Measurements from ENCODE around the gene ANKRD18A.

The ANKRD18A gene

DNA sequence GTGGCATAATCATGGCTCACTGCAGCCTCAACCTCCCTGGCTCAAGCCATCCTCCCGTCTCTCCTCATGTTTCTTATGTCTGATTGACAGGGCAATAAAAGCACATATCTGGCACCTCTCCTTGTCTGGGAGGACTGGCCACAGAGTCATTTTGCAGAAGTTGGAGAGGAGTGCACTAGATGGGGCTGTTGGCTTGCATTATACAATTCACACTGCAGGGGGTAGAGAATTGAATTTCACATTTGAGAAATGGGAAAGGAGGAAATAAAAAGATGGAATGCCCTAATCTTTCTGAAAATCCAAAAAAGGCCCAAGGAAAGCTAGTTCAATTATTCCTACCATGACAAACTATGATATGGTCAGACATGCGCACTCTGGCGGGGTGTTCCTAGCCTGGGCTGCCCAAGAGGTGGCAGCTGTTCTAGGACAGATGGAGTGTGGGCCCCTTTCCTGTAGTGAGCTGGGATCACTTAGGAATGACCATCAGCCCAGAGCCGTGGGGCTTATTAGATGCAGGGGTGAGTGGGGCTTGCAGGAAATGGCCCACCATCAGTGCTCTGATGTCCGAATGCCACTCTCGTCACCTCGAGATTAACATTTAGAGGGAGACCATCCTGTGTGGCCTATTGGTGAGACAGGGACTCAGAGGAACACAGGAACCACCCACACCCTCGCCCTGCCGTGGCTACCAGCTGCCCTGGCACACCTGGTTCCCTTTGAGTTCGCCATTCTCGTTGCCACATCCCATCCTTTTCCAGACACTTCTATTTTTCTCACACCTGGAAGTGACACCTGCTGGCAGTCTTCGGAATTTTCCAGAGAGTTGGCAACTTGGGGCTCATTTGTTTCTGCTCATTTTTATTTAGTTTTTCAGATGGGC lies 21.8 kb upstream of the ANKRD18A start (continued):
- TF ChIP-seq PRDM10 (tag by site-specific recombination; IDR thresholded peaks at IDR 0.05) (peak; percentile 66), ZNF626 (tag by site-specific recombination; IDR thresholded peaks at IDR 0.05) (no peak), ZNF660 (tag by site-specific recombination; IDR thresholded peaks at IDR 0.05) (no peak), ZNF274 (IDR thresholded peaks at IDR 0.05; ENCODE audit: low read length) (no peak), ZNF274 (tag by site-specific recombination; IDR thresholded peaks at IDR 0.05; ENCODE audit: borderline replicate concordance) (no peak), ZNF600 (tag by site-specific recombination; IDR thresholded peaks at IDR 0.05) (no peak), OVOL3 (tag by site-specific recombination; IDR thresholded peaks at IDR 0.05) (no peak), MEIS1 (CRISPR knock-in tag; IDR thresholded peaks at IDR 0.05; ENCODE audit: borderline replicate concordance) (peak; percentile 65; the same call in 1 of the 2 replicates), ZFP69B (tag by site-specific recombination; IDR thresholded peaks at IDR 0.05) (no peak), SALL2 (tag by site-specific recombination; IDR thresholded peaks at IDR 0.05; ENCODE audit: borderline replicate concordance) (no peak), ZNF768 (tag by site-specific recombination; IDR thresholded peaks at IDR 0.05) (no peak), ZNF513 (tag by site-specific recombination; IDR thresholded peaks at IDR 0.05) (no peak), WT1 (tag by site-specific recombination; IDR thresholded peaks at IDR 0.05) (peak; percentile 50; the same call in 1 of the 2 replicates), ZBTB17 (tag by site-specific recombination; IDR thresholded peaks at IDR 0.05) (0 out of 2 replicates have a peak, but pooled peaks have one; percentile 13), ZNF366 (tag by site-specific recombination; conservative IDR thresholded peaks at IDR 0.05) (peak; percentile 66)

DNA sequence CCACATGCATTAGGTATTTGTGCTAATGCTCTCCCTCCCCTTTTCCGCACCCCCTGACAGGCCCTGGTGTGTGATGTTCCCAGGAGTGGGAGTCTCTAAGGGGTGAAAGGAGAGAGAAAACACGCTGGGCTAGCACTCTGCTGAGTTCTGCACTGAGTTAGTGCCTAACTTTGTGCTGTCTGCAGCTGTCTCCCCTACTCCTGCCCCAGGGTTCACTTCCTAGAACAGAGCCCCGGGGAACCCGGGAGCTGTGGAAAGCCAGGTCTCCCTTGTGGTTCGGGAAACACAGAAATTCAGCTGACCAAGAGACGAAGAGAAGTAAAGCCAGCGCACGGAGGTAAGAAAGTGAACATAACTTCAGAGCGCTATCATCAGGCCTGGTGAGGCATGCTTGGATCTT lies 20.7 kb upstream of the ANKRD18A start:
- H3K36me3 ChIP-seq (ENCODE audit: control insufficient read depth in 2 of 2, insufficient read depth in 1 of 2, low read length in 2 of 2): no peaks in the 10 kb centered on the region
- no peak overlapping the region for H3K27ac ChIP-seq (ENCODE audit: extremely low read depth, low read depth, low read length)
- H3K4me3 ChIP-seq (ENCODE audit: low read depth, low read length): no peak overlapping the region
- H3K9me3 ChIP-seq (ENCODE audit: control insufficient read depth, insufficient read depth, low read depth, low read length): no peaks in the 10 kb centered on the region
- CTCF ChIA-PET: interaction anchor here (0.6 to 4.5 kb wide), 14 partner anchors 9 to 1160 kb away, joined by 3 to 56 read pairs (median 6); partner anchors contain the start of gene ANKRD18A
- POLR2A ChIA-PET: no interaction called here
- 0 out of 2 replicates have a peak, but pooled peaks cover 2% of the 10 kb centered on the region for H3K4me1 ChIP-seq (ENCODE audit: control insufficient read depth, insufficient read depth, low read length)
- TF ChIP-seq PRDM4 (tag by site-specific recombination; IDR thresholded peaks at IDR 0.05) (no peak), ZNF157 (tag by site-specific recombination; IDR thresholded peaks at IDR 0.05) (no peak), ZNF837 (tag by site-specific recombination; IDR thresholded peaks at IDR 0.05) (no peak), ZNF558 (tag by site-specific recombination; IDR thresholded peaks at IDR 0.05) (no peak), ZNF140 (tag by site-specific recombination; IDR thresholded peaks at IDR 0.05) (no peak), ZNF610 (tag by site-specific recombination; IDR thresholded peaks at IDR 0.05; ENCODE audit: borderline replicate concordance) (no peak), ZNF24 (tag by site-specific recombination; IDR thresholded peaks at IDR 0.05) (no peak), ZNF626 (tag by site-specific recombination; IDR thresholded peaks at IDR 0.05) (no peak), ZFP3 (tag by site-specific recombination; IDR thresholded peaks at IDR 0.05; ENCODE audit: low read depth) (no peak), ZSCAN30 (tag by site-specific recombination; IDR thresholded peaks at IDR 0.05) (no peak), ZXDB (tag by site-specific recombination; IDR thresholded peaks at IDR 0.05) (no peak)
- TF ChIP-seq, protein P1, sequence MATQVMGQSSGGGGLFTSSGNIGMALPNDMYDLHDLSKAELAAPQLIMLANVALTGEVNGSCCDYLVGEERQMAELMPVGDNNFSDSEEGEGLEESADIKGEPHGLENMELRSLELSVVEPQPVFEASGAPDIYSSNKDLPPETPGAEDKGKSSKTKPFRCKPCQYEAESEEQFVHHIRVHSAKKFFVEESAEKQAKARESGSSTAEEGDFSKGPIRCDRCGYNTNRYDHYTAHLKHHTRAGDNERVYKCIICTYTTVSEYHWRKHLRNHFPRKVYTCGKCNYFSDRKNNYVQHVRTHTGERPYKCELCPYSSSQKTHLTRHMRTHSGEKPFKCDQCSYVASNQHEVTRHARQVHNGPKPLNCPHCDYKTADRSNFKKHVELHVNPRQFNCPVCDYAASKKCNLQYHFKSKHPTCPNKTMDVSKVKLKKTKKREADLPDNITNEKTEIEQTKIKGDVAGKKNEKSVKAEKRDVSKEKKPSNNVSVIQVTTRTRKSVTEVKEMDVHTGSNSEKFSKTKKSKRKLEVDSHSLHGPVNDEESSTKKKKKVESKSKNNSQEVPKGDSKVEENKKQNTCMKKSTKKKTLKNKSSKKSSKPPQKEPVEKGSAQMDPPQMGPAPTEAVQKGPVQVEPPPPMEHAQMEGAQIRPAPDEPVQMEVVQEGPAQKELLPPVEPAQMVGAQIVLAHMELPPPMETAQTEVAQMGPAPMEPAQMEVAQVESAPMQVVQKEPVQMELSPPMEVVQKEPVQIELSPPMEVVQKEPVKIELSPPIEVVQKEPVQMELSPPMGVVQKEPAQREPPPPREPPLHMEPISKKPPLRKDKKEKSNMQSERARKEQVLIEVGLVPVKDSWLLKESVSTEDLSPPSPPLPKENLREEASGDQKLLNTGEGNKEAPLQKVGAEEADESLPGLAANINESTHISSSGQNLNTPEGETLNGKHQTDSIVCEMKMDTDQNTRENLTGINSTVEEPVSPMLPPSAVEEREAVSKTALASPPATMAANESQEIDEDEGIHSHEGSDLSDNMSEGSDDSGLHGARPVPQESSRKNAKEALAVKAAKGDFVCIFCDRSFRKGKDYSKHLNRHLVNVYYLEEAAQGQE (tag by site-specific recombination; IDR thresholded peaks at IDR 0.05): no peak

All from HEK293 (cell line).